ENCODE data around the gene C1QTNF8.

GRCh38 chr16:1052721-1053120 is 43.3 kb downstream of the C1QTNF8 start:
- TF ChIP-seq MYC (IDR thresholded peaks at IDR 0.05; ENCODE audit: borderline replicate concordance, low read length) (no peak), EP300 (IDR thresholded peaks at IDR 0.05) (no peak), BHLHE40 (IDR thresholded peaks at IDR 0.05; ENCODE audit: low read depth, low read length) (no peak)
- TF ChIP-seq, protein P1, sequence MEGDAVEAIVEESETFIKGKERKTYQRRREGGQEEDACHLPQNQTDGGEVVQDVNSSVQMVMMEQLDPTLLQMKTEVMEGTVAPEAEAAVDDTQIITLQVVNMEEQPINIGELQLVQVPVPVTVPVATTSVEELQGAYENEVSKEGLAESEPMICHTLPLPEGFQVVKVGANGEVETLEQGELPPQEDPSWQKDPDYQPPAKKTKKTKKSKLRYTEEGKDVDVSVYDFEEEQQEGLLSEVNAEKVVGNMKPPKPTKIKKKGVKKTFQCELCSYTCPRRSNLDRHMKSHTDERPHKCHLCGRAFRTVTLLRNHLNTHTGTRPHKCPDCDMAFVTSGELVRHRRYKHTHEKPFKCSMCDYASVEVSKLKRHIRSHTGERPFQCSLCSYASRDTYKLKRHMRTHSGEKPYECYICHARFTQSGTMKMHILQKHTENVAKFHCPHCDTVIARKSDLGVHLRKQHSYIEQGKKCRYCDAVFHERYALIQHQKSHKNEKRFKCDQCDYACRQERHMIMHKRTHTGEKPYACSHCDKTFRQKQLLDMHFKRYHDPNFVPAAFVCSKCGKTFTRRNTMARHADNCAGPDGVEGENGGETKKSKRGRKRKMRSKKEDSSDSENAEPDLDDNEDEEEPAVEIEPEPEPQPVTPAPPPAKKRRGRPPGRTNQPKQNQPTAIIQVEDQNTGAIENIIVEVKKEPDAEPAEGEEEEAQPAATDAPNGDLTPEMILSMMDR (IDR thresholded peaks at IDR 0.05) = no peak
- TF ChIP-seq, protein P2, sequence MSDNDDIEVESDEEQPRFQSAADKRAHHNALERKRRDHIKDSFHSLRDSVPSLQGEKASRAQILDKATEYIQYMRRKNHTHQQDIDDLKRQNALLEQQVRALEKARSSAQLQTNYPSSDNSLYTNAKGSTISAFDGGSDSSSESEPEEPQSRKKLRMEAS (IDR thresholded peaks at IDR 0.05) = no peak

All from A549 (cell line).